NCI-H82 treated with DMSO at 0.1 percent for 48 hours (cell line): ENCODE data around the gene DENND1A.

Experiments
- DNase-seq: peaks from one replicate; lab custom pipeline; 2025; ENCODE audit not compliant: unreplicated experiment; lab: John Stamatoyannopoulos, UW

DENND1A gene

GRCh38 chr9:123380852-123381705 is 548.8 kb downstream of the DENND1A start:
- DNase-seq, result no peak

GRCh38 chr9:123378956-123379660 is 550.8 kb downstream of the DENND1A start:
- DNase-seq, result no peak

- no peak for DNase-seq
Measured at GRCh38 chr9:123378025-123378424, 551.9 kb downstream of the DENND1A start.

- no peak for DNase-seq
Measured at GRCh38 chr9:123377211-123377971, 552.5 kb downstream of the DENND1A start.

GRCh38 chr9:123376218-123377071 is 553.5 kb downstream of the DENND1A start:
- DNase-seq, result no peak

DNA sequence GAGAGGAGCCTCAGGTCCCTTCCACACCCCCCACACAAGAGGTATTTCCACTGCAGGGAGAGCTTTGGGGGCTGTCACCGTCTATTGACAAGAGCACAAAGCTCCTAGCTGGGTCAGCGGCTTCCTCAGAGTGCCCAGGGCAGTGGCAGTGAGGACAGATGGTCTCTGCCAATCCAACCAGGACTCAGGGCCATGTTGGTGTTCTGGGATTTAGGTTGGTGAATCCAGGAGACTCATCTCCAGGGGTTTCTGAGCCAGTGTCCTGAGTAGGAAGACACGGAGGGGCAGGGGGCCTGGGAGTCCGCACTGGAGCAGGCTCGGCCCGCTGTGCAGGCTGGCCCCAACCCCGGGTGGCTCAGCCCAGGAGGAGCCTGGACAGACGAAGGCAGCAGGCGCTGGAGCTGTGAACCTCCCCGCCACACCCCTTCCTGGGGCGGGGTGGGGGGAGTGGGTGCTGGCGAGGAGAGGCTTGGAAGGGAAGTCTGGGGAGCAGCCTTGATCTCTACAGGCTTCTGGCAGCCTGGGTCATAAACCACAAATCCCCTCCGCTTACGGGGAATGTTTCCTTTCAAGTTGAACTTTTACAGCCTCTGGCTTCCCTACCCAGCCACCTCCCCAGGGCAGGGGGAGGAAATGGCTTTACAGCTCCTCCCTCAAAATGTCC is 554.3 kb downstream of the DENND1A start:
- DNase-seq, result no peak

DNA sequence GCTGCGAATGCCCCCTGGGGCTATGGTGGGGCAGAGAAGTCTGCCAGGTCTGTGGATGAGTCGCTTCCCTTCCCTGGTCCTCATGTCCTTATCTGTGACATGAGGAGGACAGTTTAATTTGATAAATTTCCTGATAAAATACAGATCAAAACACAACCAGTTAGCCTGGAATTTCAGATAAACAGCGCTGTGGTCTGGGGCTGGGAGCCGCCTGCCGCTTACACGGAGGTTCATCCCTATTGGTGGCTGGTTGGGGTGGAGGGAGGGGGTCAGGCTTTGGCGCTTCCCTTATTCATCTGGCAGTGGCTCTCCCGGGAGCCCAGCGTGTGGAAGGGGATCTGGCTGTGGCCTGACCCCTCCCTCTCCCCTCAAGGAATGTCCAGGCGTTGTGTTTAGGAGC is 556.0 kb downstream of the DENND1A start:
- no peak for DNase-seq

DNA sequence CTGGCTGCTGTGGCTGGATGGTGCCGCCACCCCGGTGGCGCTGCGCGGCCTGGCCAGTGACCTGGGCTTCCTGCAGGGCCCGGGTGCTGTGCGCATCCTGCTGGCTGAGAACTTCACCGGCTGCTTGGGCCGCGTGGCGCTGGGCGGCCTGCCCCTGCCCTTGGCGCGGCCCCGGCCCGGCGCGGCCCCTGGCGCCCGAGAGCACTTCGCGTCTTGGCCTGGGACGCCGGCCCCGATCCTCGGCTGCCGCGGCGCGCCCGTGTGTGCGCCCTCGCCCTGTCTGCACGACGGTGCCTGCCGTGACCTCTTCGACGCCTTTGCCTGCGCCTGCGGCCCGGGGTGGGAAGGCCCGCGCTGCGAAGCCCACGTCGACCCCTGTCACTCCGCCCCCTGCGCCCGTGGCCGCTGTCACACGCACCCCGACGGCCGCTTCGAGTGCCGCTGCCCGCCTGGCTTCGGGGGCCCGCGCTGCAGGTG is 556.4 kb downstream of the DENND1A start:
- no peak for DNase-seq

GRCh38 chr9:123372766-123373446 is 557.0 kb downstream of the DENND1A start:
- DNase-seq, result no peak

GRCh38 chr9:123371805-123372590 is 557.9 kb downstream of the DENND1A start:
- no peak for DNase-seq

GRCh38 chr9:123371228-123371584 is 558.7 kb downstream of the DENND1A start:
- DNase-seq, result no peak

DNA sequence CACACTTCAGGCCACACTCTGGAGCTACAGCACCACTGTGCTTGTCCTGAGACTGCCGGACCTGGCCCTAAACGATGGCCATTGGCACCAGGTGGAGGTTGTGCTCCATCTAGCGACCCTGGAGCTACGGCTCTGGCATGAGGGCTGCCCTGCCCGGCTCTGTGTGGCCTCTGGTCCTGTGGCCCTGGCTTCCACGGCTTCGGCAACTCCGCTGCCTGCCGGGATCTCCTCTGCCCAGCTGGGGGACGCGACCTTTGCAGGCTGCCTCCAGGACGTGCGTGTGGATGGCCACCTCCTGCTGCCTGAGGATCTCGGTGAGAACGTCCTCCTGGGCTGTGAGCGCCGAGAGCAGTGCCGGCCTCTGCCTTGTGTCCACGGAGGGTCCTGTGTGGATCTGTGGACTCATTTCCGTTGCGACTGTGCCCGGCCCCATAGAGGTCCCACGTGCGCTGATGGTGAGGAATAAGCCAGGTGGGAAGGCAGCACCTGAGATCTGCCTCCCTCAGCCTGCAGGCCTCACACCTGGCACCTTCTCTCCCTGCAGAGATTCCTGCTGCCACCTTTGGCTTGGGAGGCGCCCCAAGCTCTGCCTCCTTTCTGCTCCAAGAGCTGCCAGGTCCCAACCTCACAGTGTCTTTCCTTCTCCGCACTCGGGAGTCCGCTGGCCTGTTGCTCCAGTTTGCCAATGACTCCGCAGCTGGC is 559.2 kb downstream of the DENND1A start:
- DNase-seq, result no peak

- no peak for DNase-seq
Measured at GRCh38 chr9:123370108-123370507, 559.8 kb downstream of the DENND1A start.

GRCh38 chr9:123369296-123369695 is 560.6 kb downstream of the DENND1A start:
- DNase-seq, result no peak

DNA sequence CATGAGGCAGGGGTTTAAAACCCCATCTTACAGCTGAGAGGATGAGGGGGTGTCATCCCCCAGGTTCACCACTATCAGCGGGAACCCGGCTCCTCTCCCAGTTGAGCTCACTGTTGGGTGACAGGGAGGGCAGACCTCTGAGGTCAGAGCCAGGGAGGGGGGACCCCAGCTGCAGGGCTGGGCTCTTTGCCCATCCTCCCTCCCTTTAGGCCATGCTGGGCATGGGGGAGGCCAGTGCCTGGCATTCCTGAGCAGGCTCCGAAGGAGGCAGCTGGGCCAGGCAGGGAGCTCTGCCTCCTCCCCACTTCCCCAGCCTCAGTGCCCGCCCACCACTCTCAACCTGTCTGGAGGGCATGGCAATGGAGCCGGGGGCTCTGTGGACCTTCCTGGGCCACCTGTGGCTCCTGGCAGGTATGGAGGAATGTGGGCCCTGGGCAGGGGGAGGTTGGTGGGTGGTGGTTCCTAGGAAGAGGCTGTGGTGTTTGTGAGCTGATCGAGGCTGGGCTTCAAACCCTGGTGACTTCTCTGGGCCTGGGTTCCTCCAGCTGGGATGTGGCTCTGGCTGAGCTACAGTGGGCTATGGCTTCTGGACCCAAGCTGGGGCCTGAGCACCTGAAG is 561.3 kb downstream of the DENND1A start:
- DNase-seq, result no peak

DNA sequence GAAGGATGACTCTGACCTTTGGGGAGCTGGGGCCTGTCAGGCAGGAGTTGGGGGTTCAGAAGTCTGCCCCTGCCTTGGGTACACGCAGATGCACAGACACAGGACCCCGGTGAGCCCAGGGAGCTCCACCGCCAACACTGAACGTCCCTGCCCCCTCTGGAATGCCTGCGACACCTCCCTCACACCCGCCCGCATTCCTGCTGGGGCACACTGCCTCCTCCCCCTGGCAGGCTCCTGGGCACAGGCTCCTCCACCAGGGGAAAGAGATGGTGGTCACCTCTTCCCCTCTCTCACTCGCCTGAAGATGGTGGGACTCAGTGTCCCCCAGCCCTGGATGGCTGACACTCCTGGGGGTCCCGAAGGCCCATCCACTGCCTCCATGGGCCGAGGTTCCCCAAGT is 561.9 kb downstream of the DENND1A start:
- DNase-seq, result no peak

DNA sequence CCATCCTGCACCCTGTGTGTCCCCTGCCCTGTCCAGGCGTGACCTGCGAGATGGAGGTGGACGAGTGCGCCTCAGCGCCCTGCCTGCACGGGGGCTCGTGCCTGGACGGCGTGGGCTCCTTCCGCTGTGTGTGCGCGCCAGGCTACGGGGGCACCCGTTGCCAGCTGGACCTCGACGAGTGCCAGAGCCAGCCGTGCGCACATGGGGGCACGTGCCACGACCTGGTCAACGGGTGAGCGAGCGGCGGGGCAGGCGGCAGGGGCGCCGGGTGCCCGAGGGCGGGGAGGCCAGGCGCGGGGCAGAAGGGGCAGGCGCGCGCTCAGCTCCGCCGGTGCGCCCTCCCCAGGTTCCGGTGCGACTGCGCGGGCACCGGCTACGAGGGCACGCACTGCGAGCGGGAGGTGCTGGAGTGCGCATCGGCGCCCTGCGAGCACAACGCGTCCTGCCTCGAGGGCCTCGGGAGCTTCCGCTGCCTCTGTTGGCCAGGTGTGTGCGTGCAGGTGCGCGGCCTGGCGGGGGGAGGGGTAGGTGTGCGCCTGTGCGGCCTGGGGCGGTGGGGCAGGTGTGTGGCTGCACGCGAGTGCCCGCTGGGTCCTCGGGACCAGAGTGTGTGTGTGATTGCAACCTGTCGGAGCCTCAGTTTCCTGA is 563.9 kb downstream of the DENND1A start:
- DNase-seq, result no peak
